GM19043 (cell line): ENCODE measurements around the gene RAMACL.

Experiments
- ATAC-seq: cut with Tn5 transposase; IDR thresholded peaks from one replicate; pipeline ENCODE4 v1.9.1; 2021; ENCODE audit warnings: low read depth; ENCODE audit not compliant: unreplicated experiment

The RAMACL gene

DNA sequence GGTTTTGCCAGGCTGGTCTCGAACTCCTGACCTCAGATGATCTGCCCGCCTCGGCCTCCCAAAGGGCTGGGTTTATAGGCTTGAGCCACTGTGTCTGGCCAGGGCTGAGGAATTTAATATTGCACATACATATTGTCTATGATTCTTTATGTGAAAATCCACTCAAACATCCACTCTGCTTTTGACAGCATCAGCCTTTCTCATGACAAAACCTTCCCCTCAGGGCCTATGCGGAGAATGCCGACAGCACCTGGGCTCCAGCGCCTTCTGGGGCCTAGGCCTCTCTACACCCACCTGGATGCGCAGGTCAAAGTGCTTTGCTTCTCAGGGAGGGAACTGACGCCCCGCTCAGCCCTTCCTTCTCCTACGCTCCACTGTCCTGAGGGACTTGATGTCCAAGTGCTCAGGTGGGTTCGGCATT lies 5.4 kb downstream of the RAMACL start:
- no peak for ATAC-seq

- ATAC-seq, result no peak
Measured at GRCh38 chr6:166580076-166581050, 6.1 kb downstream of the RAMACL start.

DNA sequence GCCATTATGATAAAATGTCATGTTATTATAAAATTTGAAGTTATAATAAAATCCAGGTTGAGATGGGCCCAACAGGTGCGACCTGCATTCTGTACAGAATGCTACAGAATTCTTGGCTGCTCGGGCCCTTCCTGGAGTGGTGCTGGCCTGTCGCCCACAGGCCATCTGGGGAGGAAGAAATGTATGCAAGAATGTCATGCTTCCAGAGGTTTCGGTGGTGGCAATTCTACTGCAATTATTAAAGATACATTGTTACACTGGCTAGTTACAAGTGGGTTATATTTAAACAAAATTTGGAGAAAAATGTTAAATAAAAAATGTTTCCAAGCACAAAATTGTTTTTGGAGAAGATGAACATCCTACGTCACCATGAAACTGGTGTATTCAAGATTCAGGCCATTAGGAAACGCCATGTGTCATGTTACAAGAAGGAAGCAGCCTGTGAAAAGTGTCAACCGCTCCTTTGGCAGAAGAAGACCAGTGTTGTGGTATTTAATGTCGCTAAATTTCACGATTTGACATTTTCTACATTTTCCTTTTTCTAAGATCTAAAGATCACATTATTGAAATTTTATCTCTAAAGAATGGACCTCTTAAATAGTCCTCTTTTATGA lies 7.1 kb downstream of the RAMACL start:
- no peak for ATAC-seq

DNA sequence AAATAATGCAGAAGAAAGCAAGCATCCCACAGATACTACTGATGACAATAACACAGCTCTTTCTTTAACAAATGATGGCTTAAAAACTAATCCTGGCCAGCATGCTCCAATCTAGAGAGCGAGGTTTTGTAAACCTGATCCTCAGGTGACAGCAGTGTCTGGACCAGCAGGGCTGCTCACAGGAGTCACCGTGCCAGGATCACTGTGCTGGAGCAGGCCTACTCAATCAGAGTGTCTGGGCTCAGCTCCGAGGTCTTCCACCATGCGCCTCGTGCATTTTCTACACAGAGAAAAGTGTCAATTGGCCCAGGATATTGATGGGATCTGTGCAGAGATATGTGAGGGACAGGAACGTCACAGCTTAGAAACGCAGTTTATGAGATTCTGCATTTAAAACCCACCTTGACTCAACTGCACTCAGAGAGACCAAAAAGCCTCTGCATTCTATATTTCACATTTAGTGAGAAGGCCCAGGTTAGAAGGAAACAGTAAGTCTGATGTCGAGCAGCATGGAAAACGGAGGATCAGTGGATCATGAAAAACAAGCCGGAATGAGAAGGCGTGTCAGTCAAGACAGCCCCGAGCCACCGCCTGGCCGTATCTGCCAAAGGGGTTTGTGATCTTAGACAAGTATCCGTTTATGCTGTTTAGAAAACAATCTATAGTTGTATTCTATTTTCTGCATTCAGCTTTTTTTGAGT lies 7.8 kb downstream of the RAMACL start:
- ATAC-seq, result no peak

DNA sequence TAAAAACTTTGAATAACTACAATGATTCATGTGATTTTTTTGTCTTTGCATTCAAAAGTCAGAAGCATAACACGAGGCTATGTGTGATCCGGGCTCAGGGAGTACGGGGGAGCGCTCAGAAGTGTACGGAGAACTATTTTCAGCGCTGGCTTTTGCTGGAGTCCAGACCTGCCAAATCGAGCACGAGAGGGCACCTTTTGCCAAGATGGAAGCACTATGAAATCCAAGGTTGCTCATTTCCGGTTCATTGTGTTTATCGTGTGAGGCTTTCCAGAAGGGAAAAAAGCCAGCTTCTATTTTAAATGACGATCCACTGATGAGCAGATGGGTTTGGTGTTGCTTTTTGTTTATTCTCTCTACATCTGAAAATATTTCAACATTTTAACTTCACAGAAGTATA lies 11.3 kb downstream of the RAMACL start:
- no peak for ATAC-seq

DNA sequence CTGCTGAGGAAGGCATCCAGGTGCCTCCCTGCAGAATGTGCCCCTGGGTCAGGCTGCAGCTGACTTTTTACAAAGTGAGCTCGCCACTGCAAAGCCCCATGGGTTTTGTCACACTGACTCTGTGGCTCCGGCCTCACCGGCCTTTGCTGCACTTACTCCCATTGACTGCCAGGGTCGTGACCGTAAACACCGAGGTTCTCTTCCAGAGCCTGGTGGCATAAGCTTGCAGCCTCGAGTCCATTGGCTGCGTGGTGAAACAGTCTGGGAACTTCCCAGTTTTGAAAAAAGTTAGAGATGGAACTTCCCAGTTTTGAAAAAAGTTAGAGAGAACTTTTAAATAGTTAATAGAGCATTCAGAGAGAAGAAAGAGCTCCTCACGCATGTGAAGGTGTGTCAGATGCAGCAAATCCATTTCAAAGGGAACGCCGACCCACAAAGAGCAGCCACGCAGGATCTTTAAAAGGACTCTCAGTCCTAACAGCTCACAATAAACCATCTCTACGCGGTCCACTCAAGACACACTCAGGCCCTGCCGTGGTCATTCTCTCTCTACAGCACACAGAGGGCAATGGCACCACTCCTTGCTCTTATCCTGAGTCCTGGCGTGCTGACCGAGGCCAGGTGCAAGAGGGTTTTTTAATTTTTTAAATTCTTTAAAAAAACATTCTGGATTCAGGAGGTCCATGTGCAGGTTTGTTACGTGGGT lies 12.8 kb downstream of the RAMACL start:
- no peak for ATAC-seq

GRCh38 chr6:166572370-166573261 lies 13.9 kb downstream of the RAMACL start:
- ATAC-seq, result no peak

DNA sequence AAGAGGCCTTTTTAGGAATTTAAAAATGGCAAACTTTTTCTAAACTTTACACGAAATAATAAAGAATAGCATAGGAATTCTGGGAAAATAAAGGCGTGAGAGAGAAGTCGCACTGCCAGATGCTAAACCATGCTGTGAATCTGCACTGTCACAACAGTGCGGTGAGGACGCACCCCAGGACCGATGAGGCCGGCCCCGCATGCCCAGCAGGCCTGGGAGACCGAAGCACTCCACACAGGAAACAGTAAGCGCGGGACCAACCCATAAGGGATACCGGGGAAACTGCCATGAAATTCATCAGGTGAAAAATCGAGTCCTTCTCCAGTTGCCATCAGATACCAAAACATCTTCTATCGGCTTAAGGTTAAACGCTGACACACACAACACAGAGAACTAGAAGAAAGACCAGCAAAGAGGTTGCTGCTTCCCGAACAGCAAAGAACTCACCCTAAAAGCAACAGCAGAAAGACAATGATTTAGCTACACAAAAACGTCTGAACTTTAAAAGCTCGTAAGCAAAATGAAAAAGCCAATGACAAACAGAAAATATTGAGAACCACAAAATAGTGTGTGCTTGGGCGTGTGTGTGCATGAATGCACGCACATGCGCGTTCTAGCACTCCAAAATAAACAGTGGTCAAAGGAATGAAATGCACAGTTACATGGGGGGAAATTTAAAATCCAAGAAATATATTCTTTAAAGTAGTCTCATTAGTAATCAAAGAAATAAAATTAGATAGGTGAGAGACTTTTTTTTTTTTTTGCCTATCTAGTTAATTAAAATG lies 15.4 kb downstream of the RAMACL start:
- no peak for ATAC-seq

- ATAC-seq, result no peak
Measured at GRCh38 chr6:166569206-166569605, 17.3 kb downstream of the RAMACL start.

DNA sequence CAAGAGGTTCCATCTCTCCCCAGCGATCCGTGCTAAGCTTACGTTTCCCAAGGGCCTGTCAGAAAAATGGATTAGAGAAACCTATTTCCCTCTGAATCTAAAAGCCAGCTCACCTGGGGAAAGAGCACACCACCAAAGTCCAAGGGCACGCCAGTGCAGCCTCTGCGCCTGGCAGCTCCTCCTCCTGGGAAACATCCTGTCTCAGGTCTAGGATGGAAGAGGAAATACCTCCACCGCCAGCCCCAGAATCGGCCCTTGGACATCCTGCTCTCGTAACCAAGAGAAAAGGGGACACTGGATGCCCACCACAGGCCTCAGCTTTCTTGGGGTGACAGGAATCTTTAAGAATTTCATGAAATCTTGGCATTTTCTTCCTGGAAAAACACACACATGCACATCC lies 18.7 kb downstream of the RAMACL start:
- no peak for ATAC-seq

- no peak for ATAC-seq
Measured at GRCh38 chr6:166567107-166567506, 19.4 kb downstream of the RAMACL start.

DNA sequence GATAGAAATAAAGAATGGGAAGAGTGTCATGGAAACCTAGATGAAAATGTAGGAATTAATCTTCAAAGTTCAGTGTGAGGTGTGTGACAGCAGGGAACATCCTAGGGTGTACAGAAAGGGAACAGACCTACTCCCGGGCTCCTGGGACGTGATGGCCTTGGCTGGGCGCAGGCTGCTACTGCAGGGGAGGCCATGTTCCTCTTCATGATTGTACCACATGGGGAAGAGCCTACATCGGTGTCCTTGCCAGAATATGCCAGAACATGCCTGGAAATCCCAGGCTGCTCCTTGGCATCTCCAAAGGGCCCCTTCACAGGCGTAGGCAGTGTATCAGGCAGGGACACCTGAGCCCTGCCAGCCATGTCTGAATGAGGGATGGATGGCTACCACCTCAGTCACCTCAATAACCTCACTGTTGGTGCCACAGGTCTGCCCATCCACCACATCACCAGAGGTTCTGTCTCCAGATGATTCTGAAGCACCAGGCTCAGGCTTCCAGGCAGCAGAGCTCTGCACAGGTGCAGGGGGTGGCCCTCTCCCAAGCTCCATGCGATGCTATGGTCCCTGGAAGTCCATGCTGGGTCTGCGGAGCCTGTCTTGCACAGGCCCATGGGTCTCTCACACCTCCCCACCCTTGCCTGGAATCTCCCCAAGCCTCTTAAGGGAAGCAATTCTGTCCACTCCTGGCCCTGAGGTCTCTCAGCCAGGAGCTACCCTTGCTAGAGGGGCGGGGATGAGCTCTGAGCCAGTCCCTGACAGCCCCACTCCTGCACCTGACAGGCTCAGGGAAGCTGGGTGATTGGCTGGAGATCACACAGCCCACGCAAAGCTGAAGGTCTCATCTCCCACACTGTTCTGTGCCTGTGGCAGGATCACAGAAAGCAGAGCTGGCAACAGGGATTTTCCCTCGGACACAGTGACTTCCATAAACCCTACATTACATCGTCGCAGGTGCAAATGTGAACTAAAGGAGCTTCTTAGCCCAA lies 20.2 kb downstream of the RAMACL start:
- no peak for ATAC-seq

GRCh38 chr6:166565084-166565967 lies 21.2 kb downstream of the RAMACL start:
- ATAC-seq, result no peak

DNA sequence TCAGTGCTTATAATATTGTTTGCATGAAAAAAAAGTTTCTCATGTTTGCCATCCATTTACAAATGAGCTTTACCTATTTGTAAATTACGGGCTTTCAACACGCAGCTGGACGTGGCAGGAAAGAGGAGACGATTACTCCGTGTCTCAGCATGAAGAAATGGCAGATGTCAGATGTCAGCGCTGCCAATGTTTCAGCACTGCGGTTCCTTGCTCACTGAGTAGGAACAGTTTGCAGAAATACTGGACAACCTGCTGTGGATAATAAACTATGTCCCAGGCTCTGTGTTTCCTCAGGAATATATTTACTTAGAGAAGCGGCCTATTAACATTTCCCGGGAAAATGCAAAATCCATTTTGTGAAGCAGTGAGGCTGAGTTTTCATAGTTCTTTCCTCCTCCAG lies 22.7 kb downstream of the RAMACL start:
- ATAC-seq, result no peak

DNA sequence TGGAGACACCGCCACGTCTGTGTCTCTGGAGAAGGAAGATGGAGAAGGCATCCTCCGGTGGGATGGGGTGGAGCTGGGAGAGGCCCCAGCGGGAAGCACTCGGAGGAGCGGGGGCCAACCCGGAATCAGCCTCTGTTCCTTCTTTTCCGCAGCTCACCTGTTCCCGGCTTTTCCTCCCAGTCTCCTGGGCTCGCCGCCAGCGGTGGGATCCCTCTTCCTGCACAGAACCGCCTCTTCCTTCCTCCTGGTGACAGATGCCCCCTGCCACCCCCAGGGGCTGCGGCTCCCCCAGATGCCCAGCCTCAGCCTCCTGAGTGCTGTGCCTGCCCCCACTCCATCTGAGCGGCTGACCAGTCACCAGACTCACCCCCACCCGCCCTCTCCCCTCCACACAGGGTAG lies 23.3 kb downstream of the RAMACL start:
- no peak for ATAC-seq

- no peak for ATAC-seq
Measured at GRCh38 chr6:166562726-166563125, 23.8 kb downstream of the RAMACL start.
